Upper lobe of left lung (tissue), 4 donors: ENCODE results near the gene KRTAP10-5.

Experiments
- EP300 ChIP-seq, 4 donors: sonication (generic); formaldehyde crosslinking; IDR thresholded peaks; one replicate each; pipeline ENCODE4 v1.5.1; 2017; ENCODE audit warnings: antibody characterized with exemption in 4 of 4, control low read depth in 2 of 4
- POLR2A ChIP-seq, 4 donors: fragments of 450-650 bp; IDR thresholded peaks; one replicate each; pipeline ENCODE4 v1.5.1; 2016 to 2017; ENCODE audit warnings: antibody characterized with exemption in 4 of 4, mild to moderate bottlenecking in 2 of 4
- POLR2AphosphoS5 ChIP-seq, 2 donors: sonication (generic); formaldehyde crosslinking; IDR thresholded peaks; one replicate each; pipeline ENCODE4 v1.5.1; 2017; ENCODE audit warnings: antibody characterized with exemption in 2 of 2
- TF ChIP-seq, protein P1 (sequence below), 6 experiments: fragments of 450-650 bp in 4 of 6; fragments of 200-600 bp in 2 of 6; sonication (generic) in 2 of 6; IDR thresholded peaks; one replicate each; pipeline ENCODE4 v1.5.1; 2016 to 2019; ENCODE audit warnings: antibody characterized with exemption in 6 of 6

DNA sequence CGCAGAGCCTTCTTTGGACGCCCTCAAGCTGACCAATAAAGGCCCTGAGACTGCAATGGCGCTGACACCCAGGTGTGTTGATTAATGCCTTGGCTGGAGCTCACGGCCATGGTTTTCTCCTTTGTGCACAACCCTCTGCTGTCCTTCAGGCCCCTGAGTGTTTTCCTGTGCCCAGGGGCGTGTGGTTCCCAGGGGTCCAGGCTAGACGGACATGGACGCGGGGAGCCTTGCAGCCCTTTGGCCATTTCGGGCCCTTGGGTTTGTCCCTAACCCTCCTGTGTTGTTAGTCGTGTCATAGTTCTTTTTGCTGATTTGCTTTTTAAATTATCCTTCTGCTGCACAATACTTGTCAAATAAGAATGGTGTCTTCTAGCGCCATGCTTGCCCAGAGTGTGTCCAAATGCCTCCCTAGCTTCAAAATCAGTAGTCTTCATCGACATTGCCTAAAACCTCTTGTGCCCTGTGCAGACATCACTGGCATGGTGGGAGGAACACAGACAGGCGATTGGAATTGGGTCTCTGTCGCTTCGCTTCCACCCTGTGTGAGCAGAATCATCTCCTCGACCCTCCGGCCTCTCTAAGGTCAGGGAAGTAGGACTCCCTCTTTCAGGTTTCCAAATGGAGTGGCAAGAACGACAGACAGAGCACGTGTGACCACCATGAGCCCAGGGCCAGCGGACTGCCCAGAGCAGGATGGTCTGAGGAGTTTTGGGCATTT lies 4.9 kb downstream of the KRTAP10-5 start:
- TF ChIP-seq, protein P1, sequence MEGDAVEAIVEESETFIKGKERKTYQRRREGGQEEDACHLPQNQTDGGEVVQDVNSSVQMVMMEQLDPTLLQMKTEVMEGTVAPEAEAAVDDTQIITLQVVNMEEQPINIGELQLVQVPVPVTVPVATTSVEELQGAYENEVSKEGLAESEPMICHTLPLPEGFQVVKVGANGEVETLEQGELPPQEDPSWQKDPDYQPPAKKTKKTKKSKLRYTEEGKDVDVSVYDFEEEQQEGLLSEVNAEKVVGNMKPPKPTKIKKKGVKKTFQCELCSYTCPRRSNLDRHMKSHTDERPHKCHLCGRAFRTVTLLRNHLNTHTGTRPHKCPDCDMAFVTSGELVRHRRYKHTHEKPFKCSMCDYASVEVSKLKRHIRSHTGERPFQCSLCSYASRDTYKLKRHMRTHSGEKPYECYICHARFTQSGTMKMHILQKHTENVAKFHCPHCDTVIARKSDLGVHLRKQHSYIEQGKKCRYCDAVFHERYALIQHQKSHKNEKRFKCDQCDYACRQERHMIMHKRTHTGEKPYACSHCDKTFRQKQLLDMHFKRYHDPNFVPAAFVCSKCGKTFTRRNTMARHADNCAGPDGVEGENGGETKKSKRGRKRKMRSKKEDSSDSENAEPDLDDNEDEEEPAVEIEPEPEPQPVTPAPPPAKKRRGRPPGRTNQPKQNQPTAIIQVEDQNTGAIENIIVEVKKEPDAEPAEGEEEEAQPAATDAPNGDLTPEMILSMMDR (IDR thresholded peaks at IDR 0.05) = no peak
- TF ChIP-seq POLR2A (IDR thresholded peaks at IDR 0.05) (no peak), POLR2AphosphoS5 (IDR thresholded peaks at IDR 0.05) (no peak), EP300 (IDR thresholded peaks at IDR 0.05) (no peak)
